ENCODE measurements around the gene TAF8.

The TAF8 gene

GRCh38 chr6:42012501-42013133 lies 37.7 kb upstream of the TAF8 start:
- no peak for TF ChIP-seq CTCF (IDR thresholded peaks at IDR 0.05)

- TF ChIP-seq CTCF (IDR thresholded peaks at IDR 0.05), result no peak
Measured at GRCh38 chr6:42013134-42013516, 37.2 kb upstream of the TAF8 start.

GRCh38 chr6:42017021-42017643 lies 33.2 kb upstream of the TAF8 start:
- TF ChIP-seq CTCF (IDR thresholded peaks at IDR 0.05), result no peak

GRCh38 chr6:42020967-42021366 lies 29.4 kb upstream of the TAF8 start:
- TF ChIP-seq CTCF (IDR thresholded peaks at IDR 0.05), result no peak

GRCh38 chr6:42021847-42022754 lies 28.2 kb upstream of the TAF8 start:
- no peak for TF ChIP-seq CTCF (IDR thresholded peaks at IDR 0.05)

GRCh38 chr6:42022755-42023384 lies 27.5 kb upstream of the TAF8 start:
- TF ChIP-seq CTCF (IDR thresholded peaks at IDR 0.05), result no peak

GRCh38 chr6:42025066-42025844 lies 25.1 kb upstream of the TAF8 start:
- TF ChIP-seq CTCF (IDR thresholded peaks at IDR 0.05), result no peak
